Astrocyte of the cerebellum (primary cell): ENCODE measurements around the gene ACAP2.

Experiments used
- DNase-seq: peaks from one replicate; pipeline ENCODE4 v3.0.0-alpha.2; 2011; ENCODE audit warnings: low read depth
- H3K4me3 ChIP-seq: 2 replicates; pipeline ENCODE4 v1.5.1; 2011; ENCODE audit warnings: mild to moderate bottlenecking, low read depth, low read length, moderate library complexity
- CTCF ChIP-seq: IDR thresholded peaks from 2 replicates; pipeline ENCODE4 v1.5.1; 2012; ENCODE audit warnings: low read length, low read depth, moderate library complexity, mild to moderate bottlenecking; ENCODE audit errors: missing control alignments
- in situ Hi-C: cut with HindIII; loops from 2 replicates; pipeline ENCODE4 v1.10.0; 2017; ENCODE audit warnings: low sequenced_read_pairs

Gene ACAP2

GRCh38 chr3:195265363-195265976, 177.3 kb downstream of the ACAP2 start:
- TF ChIP-seq CTCF, result no peak
- H3K4me3 ChIP-seq, result no peak overlapping the region
- DNase-seq, result no peak
- in situ Hi-C loops, result no loop called here

GRCh38 chr3:195263925-195264600, 178.8 kb downstream of the ACAP2 start:
- no peak overlapping the region for H3K4me3 ChIP-seq
- DNase-seq, result no peak
- TF ChIP-seq CTCF, result no peak
- in situ Hi-C loops, result no loop called here

GRCh38 chr3:195263193-195263924, 179.5 kb downstream of the ACAP2 start:
- in situ Hi-C loops, result no loop called here
- H3K4me3 ChIP-seq, result no peak overlapping the region
- no peak for DNase-seq
- no peak for TF ChIP-seq CTCF

- TF ChIP-seq CTCF, result no peak
- H3K4me3 ChIP-seq, result no peak overlapping the region
- in situ Hi-C loops, result no loop called here
- DNase-seq, result no peak
Observed at GRCh38 chr3:195261925-195262324, 180.9 kb downstream of the ACAP2 start.

- peak overlapping the region; percentile 48 for H3K4me3 ChIP-seq
- in situ Hi-C loops, result no loop called here
- no peak for TF ChIP-seq CTCF
- no peak for DNase-seq
Observed at GRCh38 chr3:195260280-195260905, 182.4 kb downstream of the ACAP2 start.
